Midbrain (tissue), 1 donor: ENCODE data around the gene NHSL2.

Experiments
- DNase-seq: peaks from one replicate; lab custom pipeline; 2025; lab: John Stamatoyannopoulos, UW

Gene NHSL2

GRCh38 chrX:72078411-72078810 is 167.8 kb downstream of the NHSL2 start:
- DNase-seq: no peak

DNA sequence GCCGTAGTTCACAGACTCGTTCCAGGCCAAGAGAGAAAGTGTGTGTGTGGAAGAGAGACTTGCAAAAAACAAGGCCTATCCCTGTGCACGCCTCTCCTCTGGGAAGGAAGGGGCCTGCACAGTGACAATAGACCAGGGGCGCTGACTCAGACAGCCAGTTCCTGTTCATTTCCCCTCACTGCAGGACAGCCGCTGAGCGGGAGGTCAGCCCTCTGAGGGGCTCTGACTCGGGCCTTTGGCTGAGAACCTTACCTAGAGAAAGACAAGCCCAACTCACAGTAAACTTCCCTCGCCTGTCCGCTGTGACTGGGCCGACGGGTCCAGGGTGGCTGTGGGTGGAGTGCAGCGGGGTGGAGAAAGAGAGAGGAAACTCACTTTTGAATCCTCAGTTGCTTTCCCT is 169.0 kb downstream of the NHSL2 start:
- no peak for DNase-seq

GRCh38 chrX:72080150-72080549 is 169.5 kb downstream of the NHSL2 start:
- no peak for DNase-seq

DNA sequence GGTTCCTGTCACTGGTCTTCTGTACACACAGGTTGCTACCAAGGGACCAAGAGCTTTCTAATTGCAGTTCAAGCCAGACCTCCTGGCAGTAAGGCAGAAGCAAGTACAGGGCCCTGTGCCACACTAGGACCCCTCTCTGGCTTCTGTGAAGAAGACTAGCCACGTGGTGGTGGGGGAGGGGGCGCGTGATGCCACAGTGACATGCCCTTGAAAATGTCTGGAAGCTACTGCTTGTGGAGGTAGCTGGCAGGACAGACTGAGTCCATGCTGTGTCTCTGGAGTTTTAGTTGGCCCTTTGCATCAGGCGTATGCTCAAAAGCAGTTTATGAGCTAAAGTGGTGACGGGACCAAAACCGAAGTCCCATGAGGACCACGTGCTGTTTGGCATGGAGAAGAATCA is 170.2 kb downstream of the NHSL2 start:
- DNase-seq: no peak

GRCh38 chrX:72081605-72082320 is 171.1 kb downstream of the NHSL2 start:
- no peak for DNase-seq

GRCh38 chrX:72083291-72083690 is 172.6 kb downstream of the NHSL2 start:
- no peak for DNase-seq

GRCh38 chrX:72084114-72084513 is 173.5 kb downstream of the NHSL2 start:
- no peak for DNase-seq

DNA sequence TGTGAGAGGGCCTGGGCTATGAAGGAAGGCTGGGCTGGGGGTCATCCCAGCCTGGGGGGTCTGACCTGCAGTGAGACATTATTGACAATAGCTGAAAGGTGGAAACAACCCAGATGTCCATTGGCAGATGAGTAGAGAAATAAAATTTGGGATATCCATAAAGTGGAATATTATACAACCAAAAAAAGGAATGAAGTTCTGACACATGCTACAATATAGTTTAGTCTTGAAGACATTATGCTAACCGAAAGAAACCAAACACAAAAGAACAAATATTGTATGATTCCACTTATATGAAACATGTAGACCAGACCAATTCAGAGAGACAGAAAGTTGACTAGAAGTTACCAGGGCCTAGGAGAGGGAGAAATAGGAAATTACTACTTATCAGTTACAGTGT is 176.3 kb downstream of the NHSL2 start:
- no peak for DNase-seq

- no peak for DNase-seq
Observed at GRCh38 chrX:72088761-72089160, 178.1 kb downstream of the NHSL2 start.

GRCh38 chrX:72089254-72089653 is 178.6 kb downstream of the NHSL2 start:
- DNase-seq: no peak

DNA sequence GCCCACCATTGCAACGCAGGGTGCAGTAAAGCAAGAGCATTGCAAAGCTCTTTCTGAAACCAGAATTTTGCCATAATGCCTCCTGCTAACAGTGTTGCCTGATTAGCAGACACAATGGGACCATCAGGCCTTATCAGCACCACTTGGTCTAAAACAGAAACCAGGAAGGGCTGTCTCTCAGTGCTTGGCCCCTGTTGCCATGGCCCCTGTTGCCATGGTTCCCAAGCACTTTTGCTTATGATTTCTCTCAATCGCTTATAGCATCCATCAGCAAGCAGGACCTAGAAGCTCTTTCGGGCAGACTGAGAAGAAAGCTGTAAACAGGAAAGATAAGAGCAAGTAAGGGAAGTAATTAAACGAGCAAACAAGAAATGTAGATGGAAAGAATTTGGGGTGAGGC is 184.2 kb downstream of the NHSL2 start:
- no peak for DNase-seq

GRCh38 chrX:72095370-72095769 is 184.7 kb downstream of the NHSL2 start:
- no peak for DNase-seq

GRCh38 chrX:72097098-72097497 is 186.5 kb downstream of the NHSL2 start:
- DNase-seq: no peak

DNA sequence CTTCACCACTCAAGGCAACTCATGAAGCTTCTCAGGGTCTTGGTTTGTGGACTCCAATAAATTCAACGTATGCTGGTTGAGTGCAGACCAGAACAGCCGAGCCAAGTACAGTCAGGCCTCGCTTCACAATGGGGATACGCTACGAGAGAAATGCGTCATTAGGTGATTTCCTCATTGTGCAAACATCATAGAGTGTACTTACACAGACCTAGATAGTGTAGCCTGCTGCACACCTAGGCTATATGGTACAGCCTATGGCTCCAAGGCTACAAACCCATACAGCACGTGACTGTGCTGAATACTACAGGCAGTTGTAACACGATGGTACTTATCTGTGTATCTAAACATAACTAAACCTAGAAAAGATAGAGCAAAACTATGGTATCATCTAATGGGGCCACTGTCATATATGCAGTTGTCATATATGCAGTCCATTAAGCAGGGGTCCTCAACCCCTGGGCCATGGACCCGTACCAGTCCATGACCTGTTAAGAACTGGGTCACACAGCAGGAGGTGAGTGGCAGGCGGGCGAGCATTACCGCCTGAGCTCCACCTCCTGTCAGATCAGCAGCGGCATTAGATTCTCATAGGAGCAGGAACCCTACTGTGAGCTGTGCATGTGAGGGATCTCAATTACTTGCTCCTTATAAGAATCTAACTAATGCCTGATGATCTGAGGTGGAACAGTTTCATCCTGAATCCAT is 189.6 kb downstream of the NHSL2 start:
- DNase-seq: no peak

DNA sequence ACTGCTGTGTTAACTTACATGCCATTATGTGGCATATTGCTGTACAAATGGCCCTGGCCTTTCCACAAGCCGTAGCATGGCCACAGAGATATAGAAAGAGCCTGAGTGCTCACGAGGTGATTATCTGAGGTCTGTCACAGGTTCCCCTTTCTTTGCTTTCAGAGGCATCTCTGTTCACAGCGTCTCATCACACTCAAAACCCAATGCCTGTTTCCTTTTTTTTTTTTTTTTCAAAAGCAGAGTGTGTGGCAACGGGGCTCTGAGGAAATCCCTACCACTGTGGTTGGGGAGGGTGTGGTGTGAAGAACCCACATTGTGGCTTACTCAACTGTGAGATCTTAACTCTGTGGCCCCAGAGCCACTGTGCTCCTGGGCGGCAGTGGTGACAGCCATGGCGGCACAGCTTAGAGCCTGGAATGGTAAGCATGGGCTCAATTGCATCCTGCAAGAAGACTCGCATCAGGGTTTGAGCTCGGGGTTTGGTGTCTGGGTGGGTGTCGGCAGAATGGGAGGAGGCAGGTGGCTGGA is 190.2 kb downstream of the NHSL2 start:
- DNase-seq: no peak

DNA sequence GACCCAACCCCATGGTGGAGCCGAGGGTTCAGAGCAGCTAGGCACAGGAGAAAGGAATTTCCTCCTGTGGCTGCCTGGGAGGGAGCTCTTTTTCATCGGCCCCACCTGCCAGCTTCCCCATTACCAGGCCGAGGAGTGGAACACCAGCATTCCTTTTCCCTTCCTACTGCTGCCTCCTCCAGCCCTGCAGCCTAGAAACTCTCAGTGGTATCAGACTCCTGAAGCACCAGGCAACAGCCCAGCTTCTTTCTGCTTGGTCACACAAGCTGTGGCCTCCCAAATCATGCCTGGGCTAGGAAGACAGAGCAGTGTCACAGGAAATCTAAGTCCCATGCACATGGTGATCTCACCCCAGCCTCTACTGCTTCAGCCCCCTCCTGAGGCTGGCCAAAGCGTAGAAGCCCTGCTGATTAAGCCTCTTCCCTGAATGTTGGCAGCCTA is 191.0 kb downstream of the NHSL2 start:
- DNase-seq: no peak

DNA sequence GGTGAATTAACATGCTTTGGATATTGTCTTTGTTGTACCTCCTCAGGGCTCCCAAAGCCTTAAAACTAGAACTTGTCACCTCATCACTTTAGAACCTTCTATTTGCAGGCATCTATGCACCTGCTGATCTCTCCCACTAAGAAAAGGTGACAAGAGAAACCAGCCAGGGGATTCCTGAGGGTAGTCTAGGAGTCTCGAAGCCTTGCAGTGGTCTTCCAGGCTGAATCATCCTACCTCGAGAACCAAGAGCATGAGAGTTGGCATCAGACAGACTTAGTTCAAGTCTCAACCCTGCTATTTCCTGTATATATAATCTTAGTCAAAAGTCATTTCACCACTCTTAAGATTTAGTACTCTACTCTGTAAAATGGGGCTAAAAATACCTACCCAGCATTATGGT is 191.5 kb downstream of the NHSL2 start:
- DNase-seq: no peak

DNA sequence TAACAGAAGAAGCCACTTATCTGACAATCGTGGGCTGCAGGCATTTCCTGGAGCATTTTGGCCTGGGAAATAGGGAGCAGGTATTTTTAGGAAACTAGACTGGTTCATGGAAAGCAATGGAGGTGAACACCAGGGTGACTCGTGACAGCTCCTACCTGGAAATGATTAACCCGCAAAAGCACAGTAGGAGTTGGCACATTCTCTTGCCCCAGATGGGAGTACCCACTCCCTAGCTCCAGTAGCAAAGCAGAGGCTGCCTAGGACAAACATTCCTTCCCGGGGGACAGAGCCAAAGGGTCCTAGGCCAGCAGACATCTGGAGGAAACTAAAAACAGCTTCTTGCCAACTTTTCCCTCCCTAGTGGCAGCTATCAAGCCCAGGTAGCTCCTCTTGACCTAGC is 192.1 kb downstream of the NHSL2 start:
- DNase-seq: no peak

DNA sequence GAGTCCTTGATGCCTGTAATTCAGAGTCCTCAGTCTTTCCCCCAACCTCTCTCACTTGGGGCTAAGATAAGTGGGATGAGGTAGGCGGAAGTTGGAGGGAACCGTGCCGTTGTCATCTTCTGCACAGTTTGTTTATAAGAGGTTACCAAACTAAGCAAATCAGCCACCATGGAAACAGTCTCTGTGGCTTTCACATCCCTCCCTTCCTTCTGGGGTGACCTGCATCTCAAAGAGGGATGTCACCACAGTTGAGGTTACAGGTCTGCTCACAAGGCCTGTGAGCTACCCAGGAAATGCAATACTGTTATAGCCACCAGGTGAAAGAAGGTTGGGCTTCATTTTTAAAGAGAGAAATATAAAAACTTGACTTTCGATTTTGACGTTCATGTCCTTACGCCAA is 194.8 kb downstream of the NHSL2 start:
- DNase-seq: no peak

DNA sequence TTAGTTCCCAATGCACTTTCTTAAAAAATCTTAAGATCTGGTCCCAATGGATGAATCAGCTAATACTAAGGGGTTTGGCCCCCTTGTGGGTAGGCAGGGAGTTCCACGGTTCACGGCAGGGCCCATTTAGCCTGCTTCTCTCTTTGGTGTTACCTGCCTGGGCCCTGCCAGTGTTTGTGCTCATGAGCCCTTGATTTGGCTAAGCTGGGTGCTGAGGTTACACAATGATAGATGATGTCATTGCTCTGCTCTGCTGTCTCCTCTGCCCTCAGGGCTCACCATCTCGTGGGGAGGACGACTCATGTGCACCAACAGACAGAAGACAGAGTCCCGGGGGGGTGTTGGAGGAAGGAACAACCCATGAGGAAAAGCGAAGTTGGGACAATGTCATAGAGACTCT is 196.7 kb downstream of the NHSL2 start:
- no peak for DNase-seq

GRCh38 chrX:72107841-72108595 is 197.4 kb downstream of the NHSL2 start:
- DNase-seq: no peak

- no peak for DNase-seq
Observed at GRCh38 chrX:72108666-72109065, 198.0 kb downstream of the NHSL2 start.
